ENCODE data around the gene DLAT.

- TF ChIP-seq EP300 (IDR thresholded peaks at IDR 0.05) = no peak
- no peak for TF ChIP-seq CTCF (IDR thresholded peaks at IDR 0.05)
These were observed 933 bp upstream of the DLAT start for GRCh38 chr11:112024178-112024772.

All from tibial nerve (tissue), 4 donors.